ENCODE measurements around the gene ACTL6B. TPM values are rescaled to one million over a fixed set of nuclear protein-coding genes. Genes with fewer than 3 reads are reported as not detected.

The ACTL6B gene
- polyA plus RNA-seq, 2 of the 4 experiments (the other 2 are of a cell fraction) = not detected

GRCh38 chr7:100694098-100694745 is 38.0 kb upstream of the ACTL6B start, which contains the start of gene GIGYF1:
Gene GIGYF1 (minus strand): TSS chr7:100694250. CDS start chr7:100688238, 6,012 bp downstream.
- TF ChIP-seq E2F6 (IDR thresholded peaks at IDR 0.05; ENCODE audit: borderline replicate concordance, low read depth) (peak; percentile 97), RARB (CRISPR knock-in tag; IDR thresholded peaks at IDR 0.05) (no peak), REST (IDR thresholded peaks at IDR 0.05) (no peak), HOXB5 (CRISPR knock-in tag; IDR thresholded peaks at IDR 0.05) (no peak; the same call in 1 of the 2 replicates), MAX (IDR thresholded peaks at IDR 0.05) (peak; percentile 86; the same call in 1 of the 2 replicates), KDM5A (IDR thresholded peaks at IDR 0.05) (no peak), JUNB (IDR thresholded peaks at IDR 0.05) (no peak), PHF8 (IDR thresholded peaks at IDR 0.05; ENCODE audit: borderline replicate concordance, low read depth) (peak; percentile 28; the same call in 1 of the 2 replicates), POLR2AphosphoS2 (conservative IDR thresholded peaks at IDR 0.05; ENCODE audit: low read length) (no peak), HOXB13 (CRISPR knock-in tag; IDR thresholded peaks at IDR 0.05; ENCODE audit: low read depth) (no peak), SMC3 (IDR thresholded peaks at IDR 0.05) (no peak), NR3C1 (IDR thresholded peaks at IDR 0.05) (no peak), CHD4 (IDR thresholded peaks at IDR 0.05; ENCODE audit: borderline replicate concordance) (no peak), ZFP36 (IDR thresholded peaks at IDR 0.05; ENCODE audit: borderline replicate concordance, partially characterized antibody) (peak; percentile 55), EHMT2 (IDR thresholded peaks at IDR 0.05; ENCODE audit: low read depth) (no peak), CHD2 (IDR thresholded peaks at IDR 0.05; ENCODE audit: low read length, partially characterized antibody) (no peak), RAD21 (conservative IDR thresholded peaks at IDR 0.05 in 1 of 2, IDR thresholded peaks at IDR 0.05 in 1 of 2) (no peak), USF2 (IDR thresholded peaks at IDR 0.05) (peak; percentile 90), JUN (IDR thresholded peaks at IDR 0.05) (peak in 1 of 2 experiments; percentile 71; a peak in 3 of 5 replicates)
- TF ChIP-seq, protein P1, sequence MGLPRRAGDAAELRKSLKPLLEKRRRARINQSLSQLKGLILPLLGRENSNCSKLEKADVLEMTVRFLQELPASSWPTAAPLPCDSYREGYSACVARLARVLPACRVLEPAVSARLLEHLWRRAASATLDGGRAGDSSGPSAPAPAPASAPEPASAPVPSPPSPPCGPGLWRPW (IDR thresholded peaks at IDR 0.05) = no peak
- WGBS (ENCODE audit: missing lambda C conversion rate) = 4% methylated on average over 8 of the region's 102 CpGs
- no peak for FAIRE-seq
- CTCF ChIA-PET = interaction anchor here (0.6 to 10.6 kb wide), 11 partner anchors 8 to 233 kb away, joined by 3 to 158 read pairs (median 3); partner anchors contain the start of gene POP7
- peak in 1 of 2 experiments; percentile 60; a peak in 1 of 6 replicates for ATAC-seq
- Histone ChIP-seq H3K4me2 (peak within 1 kb of the TSS; percentile 99), H3K4me1 (peaks cover 26% of the 10 kb centered on the region), H3K27ac (peak within 1 kb of the TSS; percentile 96 to 98), H3K4me3 (peak within 1 kb of the TSS; percentile 100), H3K9me3 (no peaks in the 10 kb centered on the region)
- peak; percentile 65 to 84 for DNase-seq (ENCODE audit: low read depth in 1 of 2, low spot score in 1 of 2)
- POLR2A ChIA-PET = interaction anchor here (1.4 to 2.0 kb wide), 3 partner anchors 11 to 82 kb away, joined by 3 to 13 read pairs (median 4); partner anchors contain the start of genes MOSPD3 and POP7
